Smooth muscle cell (in vitro differentiated cells): ENCODE measurements around the gene PTGDR. TPM values are rescaled to one million over a fixed set of nuclear protein-coding genes. Genes with fewer than 3 reads are reported as not detected.

Source experiments
- DNase-seq: peaks from one replicate; lab custom pipeline; 2025; ENCODE audit not compliant: unreplicated experiment; lab: John Stamatoyannopoulos, UW
- H2AFZ ChIP-seq: fragments of 200-600 bp; sonication (generic); 2 replicates; pipeline ENCODE4 v1.6.0; 2016; ENCODE audit warnings: antibody characterized with exemption, low read depth, mild to moderate bottlenecking
- H3F3A ChIP-seq: fragments of 200-600 bp; sonication (generic); 2 replicates; pipeline ENCODE4 v1.6.0; 2017; ENCODE audit warnings: antibody characterized with exemption, low read depth
- H3K27ac ChIP-seq: fragments of 200-600 bp; sonication (generic); 2 replicates; pipeline ENCODE4 v1.5.1; 2016; ENCODE audit warnings: low read depth, mild to moderate bottlenecking
- H3K27me3 ChIP-seq: fragments of 200-600 bp; sonication (generic); 2 replicates; pipeline ENCODE4 v1.6.1; 2016; ENCODE audit warnings: low read depth, mild to moderate bottlenecking
- H3K36me3 ChIP-seq: fragments of 200-600 bp; sonication (generic); 2 replicates; pipeline ENCODE4 v1.5.1; 2016; ENCODE audit warnings: low read depth
- H3K4me1 ChIP-seq: fragments of 200-600 bp; sonication (generic); 2 replicates; pipeline ENCODE4 v1.5.1; 2016; ENCODE audit warnings: low read depth
- H3K4me2 ChIP-seq: fragments of 200-600 bp; sonication (generic); 2 replicates; pipeline ENCODE4 v1.6.0; 2016; ENCODE audit warnings: mild to moderate bottlenecking
- H3K4me3 ChIP-seq: fragments of 200-600 bp; sonication (generic); 2 replicates; pipeline ENCODE4 v1.5.1; 2016; ENCODE audit warnings: mild to moderate bottlenecking
- H3K79me2 ChIP-seq: fragments of 200-600 bp; sonication (generic); 2 replicates; pipeline ENCODE4 v1.6.0; 2016; ENCODE audit warnings: low read depth, mild to moderate bottlenecking
- H3K9ac ChIP-seq: fragments of 200-600 bp; sonication (generic); 2 replicates; pipeline ENCODE4 v1.6.0; 2016; ENCODE audit warnings: low read depth
- H3K9me3 ChIP-seq: fragments of 200-600 bp; sonication (generic); replicated peaks from 2 replicates; pipeline ENCODE4 v1.5.1; 2016; ENCODE audit warnings: low read depth
- H4K20me1 ChIP-seq: fragments of 200-600 bp; sonication (generic); 2 replicates; pipeline ENCODE4 v1.6.0; 2016; ENCODE audit warnings: low read depth
- whole genome bisulfite sequencing: methylation state at CpG from one replicate; pipeline ENCODE4 v1.1.7; 2016; ENCODE audit warnings: low lambda C conversion rate; 5-methylcytosine and 5-hydroxymethylcytosine counted together
- polyA plus RNA-seq: library from polyadenylated mRNA; unstranded; fragments of >200 nt; fragmentation: Nextera tagmentation; extraction: Ambion mirVana; gene quantifications from 2 replicates; pipeline ENCODE4 v1.2.1, GENCODE V29; 2016
- total RNA-seq: library from RNA; depleted of rRNA; stranded (reverse); fragments of >200 nt; gene quantifications from 2 replicates; pipeline ENCODE4 v1.2.3, GENCODE V29; 2014
- TF ChIP-seq, protein P1 (sequence below): fragments of 200-600 bp; sonication (generic); IDR thresholded peaks from 2 replicates; pipeline ENCODE4 v1.5.1; 2017; ENCODE audit warnings: borderline replicate concordance, mild to moderate bottlenecking, antibody characterized with exemption; ENCODE audit not compliant: insufficient read depth, poor library complexity, severe bottlenecking

The PTGDR gene
- total and polyA plus RNA-seq, 2 experiments from 2014 or later, result not detected

DNA sequence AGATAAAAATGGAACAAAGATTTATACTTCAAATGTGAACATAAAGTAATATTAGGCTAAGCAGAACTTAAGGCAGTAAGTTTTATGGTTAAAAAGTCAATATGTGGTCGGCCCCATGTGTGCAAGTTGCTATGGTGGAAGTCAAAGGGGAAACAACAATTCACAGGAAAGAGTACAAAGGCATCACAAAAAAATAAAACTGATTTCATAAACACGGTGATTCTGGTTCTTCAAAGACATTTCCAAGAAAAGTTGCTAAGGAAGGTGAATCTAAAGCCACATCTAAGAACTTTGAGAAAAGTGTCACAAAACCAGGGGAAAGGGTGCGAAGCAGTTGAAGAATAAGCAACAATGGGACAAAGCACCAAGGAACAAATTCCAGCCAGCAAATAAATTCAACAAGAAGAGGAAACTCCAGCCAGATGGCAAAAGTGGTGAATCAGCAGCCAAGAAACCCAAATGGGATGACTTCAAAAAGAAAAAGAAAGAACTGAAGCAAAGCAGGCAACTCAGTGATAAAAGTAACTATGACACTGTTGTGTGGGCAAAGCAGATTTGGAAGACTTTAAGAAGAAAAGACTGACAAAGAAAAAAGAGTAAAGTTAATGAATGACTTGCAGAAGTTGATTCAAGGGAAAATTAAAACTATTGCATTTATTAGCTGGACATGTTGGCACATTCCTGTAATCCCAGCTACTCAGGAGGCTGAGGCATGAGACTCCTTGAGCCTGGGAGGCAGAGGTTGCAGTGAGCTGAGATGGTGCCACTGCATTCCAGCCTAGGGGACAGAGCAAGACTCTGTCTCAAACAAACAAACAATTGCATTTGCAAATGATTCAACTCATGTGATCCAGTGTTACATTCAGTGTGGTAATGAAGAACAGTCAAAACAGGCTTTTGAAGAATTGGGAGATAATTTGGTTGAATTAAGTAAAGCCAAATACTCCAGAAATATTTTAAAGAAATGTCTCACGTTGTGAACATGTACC lies 19.5 kb downstream of the PTGDR start:
- no peaks in the 10 kb centered on the region for H4K20me1 ChIP-seq
- peaks cover 4% of the 10 kb centered on the region for H3K27me3 ChIP-seq
- peak overlapping the region; percentile 51 for H3K27ac ChIP-seq
- H3K4me3 ChIP-seq, result no peak overlapping the region
- TF ChIP-seq, protein P1, sequence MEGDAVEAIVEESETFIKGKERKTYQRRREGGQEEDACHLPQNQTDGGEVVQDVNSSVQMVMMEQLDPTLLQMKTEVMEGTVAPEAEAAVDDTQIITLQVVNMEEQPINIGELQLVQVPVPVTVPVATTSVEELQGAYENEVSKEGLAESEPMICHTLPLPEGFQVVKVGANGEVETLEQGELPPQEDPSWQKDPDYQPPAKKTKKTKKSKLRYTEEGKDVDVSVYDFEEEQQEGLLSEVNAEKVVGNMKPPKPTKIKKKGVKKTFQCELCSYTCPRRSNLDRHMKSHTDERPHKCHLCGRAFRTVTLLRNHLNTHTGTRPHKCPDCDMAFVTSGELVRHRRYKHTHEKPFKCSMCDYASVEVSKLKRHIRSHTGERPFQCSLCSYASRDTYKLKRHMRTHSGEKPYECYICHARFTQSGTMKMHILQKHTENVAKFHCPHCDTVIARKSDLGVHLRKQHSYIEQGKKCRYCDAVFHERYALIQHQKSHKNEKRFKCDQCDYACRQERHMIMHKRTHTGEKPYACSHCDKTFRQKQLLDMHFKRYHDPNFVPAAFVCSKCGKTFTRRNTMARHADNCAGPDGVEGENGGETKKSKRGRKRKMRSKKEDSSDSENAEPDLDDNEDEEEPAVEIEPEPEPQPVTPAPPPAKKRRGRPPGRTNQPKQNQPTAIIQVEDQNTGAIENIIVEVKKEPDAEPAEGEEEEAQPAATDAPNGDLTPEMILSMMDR, result no peak
- H3K4me2 ChIP-seq, result peak overlapping the region; percentile 55
- no peaks in the 10 kb centered on the region for H3K9me3 ChIP-seq
- no peak for DNase-seq
- peaks cover 13% of the 10 kb centered on the region for H3K4me1 ChIP-seq
- no peaks in the 10 kb centered on the region for H3K79me2 ChIP-seq
- WGBS, result 85% methylated on average over 4 of the region's 4 CpGs
- no peak overlapping the region for H3K9ac ChIP-seq
- H3K36me3 ChIP-seq, result no peaks in the 10 kb centered on the region
- no peaks in the 10 kb centered on the region for H3F3A ChIP-seq
- H2AFZ ChIP-seq, result no peak overlapping the region

DNA sequence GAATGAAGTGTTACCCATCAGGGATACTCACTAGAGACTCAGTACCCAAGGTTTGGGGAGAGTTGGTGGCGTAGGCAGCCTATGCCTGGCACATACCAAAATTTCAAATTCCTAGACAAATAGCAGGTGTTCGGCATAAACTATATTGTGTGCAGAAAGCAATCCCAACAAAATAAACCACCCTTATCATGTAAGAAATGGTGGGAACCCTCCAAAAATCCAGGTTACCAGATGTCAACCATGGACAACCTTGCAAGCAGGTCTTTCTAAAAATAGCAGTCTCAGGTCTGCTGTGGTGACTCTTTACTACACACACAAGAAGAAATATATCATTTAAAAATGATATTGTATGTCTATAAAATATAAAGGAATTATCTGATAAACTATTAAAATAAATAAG lies 28.9 kb downstream of the PTGDR start:
- no peak for DNase-seq
- Histone ChIP-seq H3F3A (no peaks in the 10 kb centered on the region), H3K27me3 (peaks cover 11% of the 10 kb centered on the region), H4K20me1 (no peaks in the 10 kb centered on the region), H3K4me1 (peaks cover 4% of the 10 kb centered on the region), H2AFZ (no peak overlapping the region), H3K9ac (no peak overlapping the region), H3K4me2 (no peak overlapping the region), H3K4me3 (no peak overlapping the region), H3K27ac (no peak overlapping the region), H3K36me3 (no peaks in the 10 kb centered on the region), H3K9me3 (no peaks in the 10 kb centered on the region), H3K79me2 (no peaks in the 10 kb centered on the region)
- 100% methylated on average over 2 of the region's 2 CpGs for WGBS
- TF ChIP-seq, protein P1, result no peak

DNA sequence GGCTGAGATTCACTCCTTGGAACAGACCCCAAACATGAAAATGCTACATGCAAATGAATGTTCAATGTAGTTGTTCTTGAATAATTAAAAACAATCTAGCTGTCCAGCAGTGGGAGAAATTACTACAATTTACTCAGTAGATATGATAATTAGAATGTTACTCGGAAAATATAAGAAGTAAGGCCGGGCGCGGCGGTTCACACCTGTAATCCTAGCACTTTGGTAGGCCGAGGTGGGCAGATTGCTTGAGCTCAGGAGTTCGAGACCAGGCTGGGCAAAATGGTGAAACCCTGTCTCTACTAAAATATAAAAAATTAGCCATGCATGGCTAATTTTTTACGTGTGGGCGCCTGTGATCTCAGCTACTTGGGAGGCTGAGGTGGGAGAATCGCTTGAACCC lies 31.3 kb downstream of the PTGDR start:
- TF ChIP-seq, protein P1, result no peak
- no peak overlapping the region for H3K9ac ChIP-seq
- H3K27ac ChIP-seq, result no peak overlapping the region
- H3K36me3 ChIP-seq, result no peaks in the 10 kb centered on the region
- H2AFZ ChIP-seq, result no peak overlapping the region
- no peak overlapping the region for H3K4me3 ChIP-seq
- 93% methylated on average over 10 of the region's 10 CpGs for WGBS
- peaks cover 4% of the 10 kb centered on the region for H3K4me1 ChIP-seq
- H3K9me3 ChIP-seq, result no peaks in the 10 kb centered on the region
- no peak overlapping the region for H3K4me2 ChIP-seq
- no peaks in the 10 kb centered on the region for H3K79me2 ChIP-seq
- DNase-seq, result no peak
- H3F3A ChIP-seq, result no peaks in the 10 kb centered on the region
- H4K20me1 ChIP-seq, result no peaks in the 10 kb centered on the region
- peaks cover 7% of the 10 kb centered on the region for H3K27me3 ChIP-seq
